DMS53 treated with DMSO at 0.1 percent for 48 hours (cell line): Measurements from ENCODE around the gene HSPG2.
A peak's percentile ranks its signal among the peaks of the same experiment; 100 is the strongest.
"Not testable (repeated sequence)": the region's sequence is repeated elsewhere in the genome, so short reads cannot be mapped to it uniquely, and the experiment has no call there.

ENCODE experiments used
- DNase-seq: peaks from one replicate; lab custom pipeline; 2025; ENCODE audit not compliant: unreplicated experiment; lab: John Stamatoyannopoulos, UW

Gene HSPG2

DNA sequence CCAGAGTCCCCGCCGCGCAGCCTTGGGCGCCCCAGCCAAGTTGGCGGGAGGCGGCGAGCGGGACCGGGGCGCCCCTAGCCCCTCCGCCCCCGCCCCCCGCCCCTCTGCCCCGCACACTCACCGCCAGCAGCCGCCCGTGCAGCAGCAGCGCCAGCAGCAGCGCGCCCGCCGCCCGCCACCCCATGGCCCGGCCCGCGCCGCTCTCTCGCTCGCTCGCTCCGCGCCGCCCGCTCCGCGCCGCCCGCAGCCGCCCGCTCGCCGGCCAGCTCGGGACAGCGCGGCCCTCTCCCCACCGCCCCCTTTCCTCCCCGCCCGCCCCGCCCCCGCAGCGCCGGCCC lies at the start of gene HSPG2:
Gene HSPG2 (minus strand): TSS at position 277 of the 338 bp plus-strand sequence. CDS start 93 bp downstream, at position 184.
- DNase-seq = no peak

DNA sequence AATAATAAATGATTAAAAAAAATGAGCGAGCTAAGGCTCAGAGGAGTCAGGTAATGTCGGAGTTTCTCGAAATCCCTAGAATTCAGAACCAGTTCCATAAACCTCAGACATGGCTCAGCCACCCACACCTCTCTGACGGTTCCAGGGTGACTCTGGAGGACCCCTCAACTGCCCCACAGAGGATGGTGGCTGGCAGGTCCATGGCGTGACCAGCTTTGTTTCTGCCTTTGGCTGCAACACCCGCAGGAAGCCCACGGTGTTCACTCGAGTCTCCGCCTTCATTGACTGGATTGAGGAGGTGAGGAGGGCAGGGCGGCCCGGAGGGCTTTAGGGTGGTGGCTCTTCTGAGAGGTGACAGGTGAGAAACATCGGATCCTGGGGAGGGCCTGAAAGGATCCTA lies 49.3 kb upstream of the HSPG2 start:
- DNase-seq = not testable (repeated sequence)

DNA sequence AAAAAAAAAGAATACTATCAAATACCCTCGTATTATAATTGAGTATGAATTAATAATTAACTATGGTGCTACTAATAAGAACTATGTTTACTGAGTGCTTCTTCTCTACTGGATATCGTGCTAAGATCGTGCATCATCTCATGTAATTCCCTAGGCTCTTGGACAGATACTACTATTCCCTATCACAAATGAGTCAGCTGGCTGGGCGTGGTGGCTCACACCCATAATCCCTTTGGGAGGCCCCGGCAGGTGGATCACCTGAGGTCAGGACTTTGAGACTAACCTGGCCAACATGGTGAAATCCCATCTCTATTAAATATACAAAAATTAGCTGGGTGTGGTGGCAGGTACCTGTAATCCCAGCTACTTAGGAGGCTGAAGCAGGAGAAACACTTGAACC lies 48.8 kb upstream of the HSPG2 start:
- not testable (repeated sequence) for DNase-seq

DNA sequence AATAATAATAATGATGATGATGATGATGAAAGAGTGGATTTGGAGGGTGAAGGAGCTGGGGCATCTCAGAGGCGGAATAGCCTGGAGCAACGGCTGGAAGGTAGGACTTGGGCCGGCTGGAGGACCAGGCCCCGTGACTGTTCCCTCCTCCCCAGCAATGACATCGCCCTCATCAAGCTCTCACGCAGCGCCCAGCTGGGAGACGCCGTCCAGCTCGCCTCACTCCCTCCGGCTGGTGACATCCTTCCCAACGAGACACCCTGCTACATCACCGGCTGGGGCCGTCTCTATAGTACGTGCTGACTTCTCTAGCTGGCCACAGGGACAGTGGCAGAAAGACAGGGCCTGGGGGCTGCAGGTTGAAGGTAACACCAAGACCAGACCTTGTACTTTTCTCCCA lies 46.4 kb upstream of the HSPG2 start:
- not testable (repeated sequence) for DNase-seq

DNA sequence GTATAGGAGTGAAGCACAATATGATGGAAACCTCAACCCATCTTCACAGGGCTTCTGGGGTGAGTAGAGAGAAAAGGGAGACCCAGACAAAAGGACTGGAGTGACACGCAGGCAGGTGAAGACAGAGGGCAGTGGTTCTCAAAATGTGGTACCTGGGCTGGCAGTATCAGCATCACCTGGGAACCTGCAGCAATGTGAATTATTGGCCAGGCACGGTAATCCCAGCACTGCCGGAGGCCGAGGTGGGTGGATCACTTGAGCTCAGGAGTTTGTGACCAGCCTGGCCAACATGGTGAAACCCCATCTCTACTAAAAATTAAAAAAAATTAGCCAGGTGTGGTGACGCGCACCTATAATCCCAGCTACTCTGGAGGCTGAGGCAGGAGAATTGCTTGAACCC lies 45.0 kb upstream of the HSPG2 start:
- not testable (repeated sequence) for DNase-seq

DNA sequence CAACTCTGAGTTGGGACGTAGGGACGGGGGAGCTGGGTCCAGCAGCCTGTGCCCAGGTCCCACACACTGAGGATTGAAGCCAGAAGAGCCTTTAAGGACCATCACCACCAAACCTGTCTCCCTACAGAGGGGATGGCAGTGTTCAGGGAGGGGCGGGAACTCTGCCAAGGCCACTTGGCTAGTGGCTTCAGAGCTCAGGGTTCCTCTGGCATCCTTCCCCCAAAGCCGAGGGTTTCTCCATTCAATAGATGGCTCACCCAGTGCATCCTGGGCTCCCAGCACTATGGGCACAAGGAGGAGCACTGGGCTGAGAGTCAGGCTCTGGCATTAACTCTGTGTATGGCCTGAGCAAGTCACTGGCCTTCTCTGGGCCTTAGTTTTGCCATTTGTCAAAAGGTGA lies 44.1 kb upstream of the HSPG2 start:
- not testable (repeated sequence) for DNase-seq

DNA sequence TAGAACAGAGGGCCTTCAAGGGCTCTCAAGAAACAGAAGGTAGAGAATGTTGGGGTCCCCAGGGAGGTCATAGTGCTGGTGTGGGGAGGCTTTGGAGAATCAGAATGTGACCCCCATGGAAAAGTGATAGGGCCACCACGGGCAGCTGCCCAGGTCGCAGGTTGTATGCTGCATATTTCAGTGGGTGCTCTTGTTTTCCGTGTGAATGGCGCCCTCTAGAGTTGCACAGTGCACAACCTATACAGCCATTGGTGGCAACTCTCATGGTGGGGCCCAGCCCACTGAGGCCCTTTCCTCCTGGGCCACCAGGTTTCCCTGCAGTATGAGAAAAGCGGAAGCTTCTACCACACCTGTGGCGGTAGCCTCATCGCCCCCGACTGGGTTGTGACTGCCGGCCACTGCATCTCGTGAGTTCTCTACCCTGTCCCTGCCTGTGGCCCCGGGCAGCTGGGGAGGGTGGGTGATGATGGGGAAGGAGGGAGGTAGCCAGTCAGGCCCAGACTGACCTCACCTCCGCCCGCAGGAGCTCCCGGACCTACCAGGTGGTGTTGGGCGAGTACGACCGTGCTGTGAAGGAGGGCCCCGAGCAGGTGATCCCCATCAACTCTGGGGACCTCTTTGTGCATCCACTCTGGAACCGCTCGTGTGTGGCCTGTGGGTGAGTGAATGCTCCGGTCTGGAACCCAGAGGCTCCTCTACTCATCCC lies 43.6 kb upstream of the HSPG2 start:
- not testable (repeated sequence) for DNase-seq

DNA sequence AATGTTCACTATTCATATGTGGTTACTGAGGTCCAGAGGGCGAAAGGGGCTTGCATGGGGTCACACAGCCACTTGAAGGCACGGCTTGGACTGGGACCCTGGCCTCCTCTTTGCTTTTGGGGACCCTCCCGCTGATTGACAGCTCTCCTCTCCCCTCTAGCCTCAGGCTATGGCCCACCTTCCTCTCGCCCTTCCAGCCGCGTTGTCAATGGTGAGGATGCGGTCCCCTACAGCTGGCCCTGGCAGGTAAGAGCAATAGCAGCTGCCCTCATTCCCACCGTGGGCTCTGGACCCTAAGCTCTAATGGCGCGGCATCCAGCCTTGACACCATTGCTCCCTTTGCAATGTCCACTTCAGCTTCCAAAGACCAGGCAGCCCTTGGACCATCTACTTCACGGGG lies 41.1 kb upstream of the HSPG2 start:
- DNase-seq = not testable (repeated sequence)

DNA sequence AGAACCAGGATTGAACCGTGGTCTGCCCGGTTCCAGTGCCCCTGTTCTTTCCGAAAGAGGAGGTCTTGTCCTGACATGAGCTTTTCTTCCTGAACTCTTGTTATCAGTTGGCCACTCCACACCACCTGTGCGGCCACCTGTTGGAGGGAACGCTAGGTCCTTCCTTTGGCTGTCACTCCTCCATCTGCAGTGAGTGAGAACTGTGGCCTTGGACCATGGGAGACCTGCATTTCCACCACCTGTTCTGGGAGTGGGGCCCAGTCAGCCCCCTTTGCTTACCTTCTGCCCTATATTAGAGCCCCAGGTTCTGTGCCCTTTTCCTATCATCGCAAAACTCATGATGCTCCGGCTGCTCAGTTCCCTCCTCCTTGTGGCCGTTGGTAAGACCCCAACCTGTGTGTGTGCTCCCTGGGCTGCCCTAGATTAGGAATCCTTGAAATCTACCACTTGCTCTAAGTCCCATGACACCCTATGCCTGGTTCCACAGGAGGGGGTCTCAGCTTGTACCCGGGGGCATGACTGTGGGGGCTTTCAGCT lies 39.7 kb upstream of the HSPG2 start, which contains the start of gene CELA3B:
Gene CELA3B (plus strand): TSS at position 320 of the 537 bp plus-strand sequence. CDS start 18 bp downstream, at position 338.
- DNase-seq = not testable (repeated sequence)

DNA sequence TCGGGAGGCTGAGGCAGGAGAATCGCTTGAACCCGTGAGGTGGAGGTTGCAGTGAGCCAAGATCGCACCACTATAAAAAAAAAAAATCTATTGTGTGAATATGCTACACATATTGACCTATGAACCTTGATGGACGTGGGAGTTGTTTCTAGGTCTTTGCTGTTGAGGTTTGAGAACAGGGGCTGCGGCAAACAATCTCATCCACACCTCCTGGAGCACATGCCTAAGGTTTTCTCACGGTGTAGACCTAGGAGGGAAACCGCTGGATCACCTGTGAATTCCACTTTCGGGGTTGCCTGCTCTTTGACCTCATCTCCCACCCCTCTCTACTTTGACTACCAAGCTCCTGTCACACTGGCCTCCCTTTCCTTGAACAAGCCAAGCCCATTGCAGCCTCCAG lies 38.2 kb upstream of the HSPG2 start:
- not testable (repeated sequence) for DNase-seq

DNA sequence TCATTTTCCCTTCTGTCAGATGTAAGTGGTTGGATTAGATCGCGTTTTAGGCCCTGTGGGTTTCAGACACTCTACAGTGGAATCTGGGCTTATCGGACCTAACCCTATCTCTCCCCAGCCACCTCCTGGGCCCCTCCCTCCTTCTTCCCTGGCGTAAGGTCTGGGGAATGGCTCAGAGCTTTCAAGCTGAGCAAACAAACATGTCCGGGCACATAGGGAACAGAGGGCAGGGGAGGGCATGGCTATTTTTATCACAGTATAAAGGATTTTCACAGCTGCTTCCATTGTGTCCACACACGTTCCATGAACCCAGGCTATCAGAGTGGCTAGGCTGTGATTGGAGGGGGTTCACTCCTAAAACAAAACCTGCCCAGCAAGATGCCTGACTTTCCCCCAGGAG lies 37.6 kb upstream of the HSPG2 start:
- peak; percentile 79 for DNase-seq

DNA sequence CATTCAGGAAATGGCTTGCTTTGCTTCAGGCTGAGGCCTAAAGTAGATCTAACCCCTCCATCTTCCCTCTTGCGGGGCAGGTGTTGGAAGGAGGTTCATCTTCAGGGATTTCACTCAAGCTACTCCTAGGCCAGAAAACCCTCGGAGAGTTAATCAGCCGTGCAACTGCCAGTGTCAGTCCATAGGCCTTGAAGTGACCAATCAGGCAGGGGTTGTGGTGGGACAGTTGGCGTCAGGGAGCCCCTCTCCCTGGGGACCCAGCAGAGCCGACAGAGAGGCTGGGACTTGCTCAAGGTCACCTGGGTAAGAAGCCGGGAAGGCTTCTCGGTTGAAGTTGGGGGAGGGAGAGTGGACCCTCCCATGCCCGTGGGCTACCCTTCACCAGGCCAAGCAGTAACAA lies 36.8 kb upstream of the HSPG2 start:
- DNase-seq = not testable (repeated sequence)

DNA sequence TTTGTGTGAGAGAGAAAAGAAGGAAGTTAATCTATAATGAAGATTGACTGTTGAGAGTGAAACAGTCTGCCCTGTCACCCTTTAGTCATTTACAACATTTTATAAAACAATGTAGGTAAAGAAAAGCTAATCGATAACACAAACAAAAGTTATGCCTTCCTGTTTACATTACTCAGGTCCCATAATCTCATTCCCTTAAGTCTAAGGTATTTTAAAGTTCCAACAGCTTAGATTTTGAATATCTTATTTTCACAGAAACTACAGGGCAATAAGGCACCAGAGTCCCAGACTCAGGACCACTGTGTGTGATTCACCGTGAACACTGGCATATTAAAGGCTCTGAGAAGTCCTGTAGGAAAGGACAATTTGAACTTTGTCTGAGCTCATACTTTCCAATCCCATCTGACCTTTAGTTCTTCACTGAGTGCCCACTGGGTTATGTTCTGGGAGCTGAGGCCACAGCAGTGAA lies 35.9 kb upstream of the HSPG2 start:
- not testable (repeated sequence) for DNase-seq

DNA sequence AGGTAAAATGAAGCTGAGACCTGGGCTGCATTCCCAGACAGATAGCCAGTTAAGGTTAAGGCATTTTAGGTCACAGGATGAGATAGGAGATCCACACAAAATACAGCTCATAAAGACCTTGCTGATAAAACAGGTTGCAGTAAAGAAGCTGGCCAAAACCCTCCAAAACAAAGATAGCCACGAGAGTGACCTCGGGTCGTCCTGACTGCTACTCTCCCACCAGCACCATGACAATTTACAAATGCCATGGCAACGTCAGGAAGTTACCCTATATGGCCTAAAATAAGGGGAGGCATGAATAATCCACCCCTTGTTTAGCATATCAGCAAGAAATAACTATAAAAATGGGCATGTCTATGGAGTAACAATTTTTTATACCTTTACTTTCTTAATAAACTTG lies 33.4 kb upstream of the HSPG2 start:
- DNase-seq = not testable (repeated sequence)

DNA sequence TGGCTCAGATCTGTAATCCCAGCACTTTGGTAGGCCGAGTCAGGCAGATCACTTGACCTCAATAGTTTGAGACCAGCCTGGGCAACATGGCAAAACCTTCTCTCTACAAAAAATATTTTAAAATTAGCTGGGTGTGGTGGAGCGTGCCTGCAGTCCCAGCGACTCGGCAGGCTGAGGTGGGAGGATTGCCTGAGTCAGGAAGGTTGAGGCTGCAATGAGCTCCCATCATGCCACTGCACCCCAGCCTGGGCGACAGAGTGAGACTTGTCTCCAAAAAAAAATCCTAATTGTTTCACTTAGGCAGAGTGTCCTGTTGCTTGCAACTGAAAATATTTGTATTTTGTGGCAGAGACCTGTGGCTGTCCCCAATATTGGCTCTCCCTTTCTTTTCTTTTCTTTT lies 32.0 kb upstream of the HSPG2 start:
- not testable (repeated sequence) for DNase-seq

DNA sequence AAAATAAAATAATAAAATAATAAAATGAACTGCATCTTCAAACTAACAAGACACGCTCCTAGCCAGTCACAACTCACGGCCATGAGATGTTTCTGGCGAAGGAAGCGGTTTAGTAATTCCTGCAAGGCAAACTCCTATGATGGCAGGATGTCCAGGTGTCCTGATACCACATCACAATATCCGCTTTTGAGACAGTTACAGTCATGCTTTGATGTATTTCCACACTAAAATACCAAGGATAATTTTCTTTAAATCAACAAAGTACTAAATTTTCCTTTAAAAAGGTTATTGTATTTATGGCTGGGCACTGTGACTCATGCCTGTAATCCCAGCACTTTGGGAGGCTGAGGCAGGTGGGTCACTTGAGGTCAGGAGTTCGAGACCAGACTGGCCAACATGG lies 30.1 kb upstream of the HSPG2 start:
- not testable (repeated sequence) for DNase-seq

DNA sequence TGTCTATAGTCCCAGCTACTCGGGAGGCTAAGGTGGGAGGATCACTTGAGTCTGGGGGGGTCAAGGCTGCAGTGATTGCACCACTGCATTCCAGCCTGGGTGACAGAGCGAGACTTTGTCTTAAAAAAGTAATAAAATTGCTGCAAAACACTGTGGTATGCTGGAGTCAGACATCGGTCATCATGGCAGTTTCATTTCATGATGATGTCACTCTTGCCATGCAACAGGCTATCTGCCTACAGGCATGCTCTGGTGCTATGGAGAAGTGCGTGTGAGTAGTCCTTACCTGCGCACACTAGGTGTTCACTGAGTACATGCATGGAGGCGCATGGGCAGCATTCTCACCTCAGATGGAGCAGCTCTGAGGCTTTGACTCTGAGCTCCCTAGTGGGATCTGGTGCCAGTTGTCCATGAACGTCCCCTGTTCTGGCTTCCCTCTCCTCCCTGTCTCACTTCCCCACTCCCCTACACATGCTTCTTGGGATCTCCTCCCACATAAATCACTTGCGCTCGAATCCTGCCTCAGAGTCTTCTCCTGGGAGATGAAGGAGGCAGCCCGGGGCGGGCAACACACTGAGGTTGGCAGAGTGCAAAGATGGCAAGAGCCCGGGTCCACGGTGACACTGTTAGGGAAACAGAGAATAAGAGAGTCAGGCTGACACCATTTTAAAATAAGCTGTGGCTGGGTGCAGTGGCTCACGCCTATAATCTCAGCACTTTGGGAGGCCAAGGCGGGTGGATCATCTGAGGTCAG lies 29.3 kb upstream of the HSPG2 start:
- DNase-seq = no peak

DNA sequence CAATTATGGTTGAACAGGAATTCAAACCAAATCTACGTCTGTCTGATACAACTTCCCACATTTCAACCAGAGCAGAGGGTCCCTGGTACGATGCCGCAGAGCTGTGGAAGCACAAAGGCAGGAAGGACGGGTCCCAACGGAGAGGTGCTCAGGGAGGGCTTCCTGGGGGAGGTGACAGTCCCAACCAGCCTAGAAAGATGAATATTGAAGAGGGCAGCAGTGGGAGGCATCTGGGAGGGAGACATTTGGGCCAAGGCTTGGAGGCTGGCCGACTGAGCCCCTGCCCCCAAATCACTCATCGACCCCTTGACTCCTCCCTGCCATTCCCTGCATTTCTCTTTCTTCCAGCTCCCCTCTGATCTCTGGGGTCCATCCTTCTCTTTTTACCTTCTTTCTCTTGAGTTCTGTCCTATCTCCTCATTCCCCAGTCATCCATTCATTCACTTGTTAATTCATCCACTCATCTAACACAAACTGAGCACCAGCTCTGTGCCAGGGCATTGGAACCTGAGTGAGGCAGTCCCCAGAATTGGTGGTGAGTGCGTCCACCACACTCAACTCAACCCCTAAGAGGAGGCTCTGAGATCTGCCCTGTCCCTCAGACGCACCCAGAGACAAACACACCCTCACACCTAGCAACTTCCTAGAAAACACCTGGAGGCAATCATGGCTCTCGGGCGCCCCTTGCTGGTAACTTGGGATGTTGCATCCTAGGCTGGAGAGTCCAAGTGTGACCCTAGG lies 26.5 kb upstream of the HSPG2 start:
- peak; percentile 46 for DNase-seq

DNA sequence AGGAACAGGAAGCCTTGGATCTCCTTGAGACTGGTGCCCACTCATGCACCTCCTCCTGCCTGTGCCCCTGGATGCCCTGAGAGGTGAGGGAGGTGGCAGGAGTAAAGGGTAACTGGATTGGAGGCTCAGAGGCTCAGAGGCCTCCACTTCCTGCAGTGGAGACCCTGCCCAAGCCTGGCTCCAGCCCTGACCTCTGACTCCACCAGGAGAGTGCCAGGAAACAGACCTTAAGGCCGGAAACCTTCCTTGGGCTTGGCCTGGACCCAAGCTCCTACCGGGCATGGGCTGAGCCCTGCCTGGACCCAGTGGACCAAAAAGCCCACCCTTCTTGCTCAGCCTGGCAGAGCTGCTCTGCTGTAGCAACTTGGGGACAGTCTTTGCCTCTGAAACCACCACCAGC lies 24.7 kb upstream of the HSPG2 start:
- DNase-seq = no peak

DNA sequence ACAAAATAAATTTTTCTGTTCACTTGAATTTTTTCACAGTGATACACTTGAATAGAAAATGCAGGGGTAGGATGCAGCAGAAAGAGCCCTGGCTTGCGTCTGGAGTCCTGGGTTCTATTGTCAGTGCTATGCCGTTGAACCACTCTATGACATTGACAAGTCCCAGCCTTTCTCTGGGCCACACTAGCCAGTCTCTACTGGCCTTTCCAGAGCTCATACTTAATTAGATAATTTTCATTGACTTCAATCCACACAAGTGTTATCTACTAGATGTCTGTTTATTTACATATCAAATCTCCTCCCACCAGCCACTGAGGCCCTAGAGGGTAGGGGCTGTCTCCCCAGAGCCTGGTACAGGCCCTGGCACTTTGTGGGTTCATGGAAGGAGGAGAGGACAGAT lies 24.2 kb upstream of the HSPG2 start:
- DNase-seq = no peak
